Sigmoid colon (tissue), 7 donors: ENCODE results near the gene PTPRT. TPM values are rescaled to one million over a fixed set of nuclear protein-coding genes. Genes with fewer than 3 reads are reported as not detected.

Source experiments
- DNase-seq: peaks from one replicate; pipeline ENCODE4 v3.0.0-alpha.2; 2019
- H3K27ac ChIP-seq, 4 donors: fragments of 200-600 bp; sonication (generic); one replicate each; pipeline ENCODE4 v1.5.1; 2016 to 2019; ENCODE audit warnings: mild to moderate bottlenecking in 1 of 4
- H3K27me3 ChIP-seq, 3 donors: fragments of 200-600 bp; sonication (generic); one replicate each; pipeline ENCODE4 v1.5.1; 2019; ENCODE audit warnings: mild to moderate bottlenecking in 1 of 3
- H3K36me3 ChIP-seq, 4 donors: fragments of 200-600 bp; sonication (generic); one replicate each; pipeline ENCODE4 v1.5.1; 2016 to 2019
- H3K4me1 ChIP-seq, 4 donors: fragments of 200-600 bp; sonication (generic); one replicate each; pipeline ENCODE4 v1.5.1; 2017 to 2019
- H3K4me3 ChIP-seq, 4 donors: fragments of 200-600 bp; sonication (generic); one replicate each; pipeline ENCODE4 v1.5.1; 2017 to 2019; ENCODE audit warnings: mild to moderate bottlenecking in 2 of 4, moderate library complexity in 1 of 4
- H3K9me3 ChIP-seq, 4 donors: fragments of 200-600 bp in 3 of 4; sonication (generic) in 3 of 4; one replicate each; pipeline versions ENCODE4 v1.5.1 to v1.6.1; 2013 to 2019
- EP300 ChIP-seq, 4 donors: sonication (generic); formaldehyde crosslinking; IDR thresholded peaks; one replicate each; pipeline ENCODE4 v1.6.1; 2017; ENCODE audit warnings: antibody characterized with exemption in 4 of 4
- POLR2A ChIP-seq, 2 donors: fragments of 450-650 bp; IDR thresholded peaks; one replicate each; pipeline ENCODE4 v1.6.1; 2016; ENCODE audit warnings: antibody characterized with exemption in 2 of 2, mild to moderate bottlenecking in 2 of 2, moderate library complexity in 2 of 2
- POLR2AphosphoS5 ChIP-seq, 4 donors: sonication (generic); formaldehyde crosslinking; IDR thresholded peaks; one replicate each; pipeline ENCODE4 v1.6.1; 2017; ENCODE audit warnings: antibody characterized with exemption in 4 of 4
- WGBS, 2 donors: extraction: QIAGEN DNeasy Blood & Tissue Kit; methylation state at CpG; one replicate each; pipeline ENCODE4 v1.1.7; 2013; 5-methylcytosine and 5-hydroxymethylcytosine counted together
- intact Hi-C: fragments of 100-400 bp; cut with DNase I; formaldehyde crosslinking; loops from one replicate; pipeline ENCODE4 v1.15.1; 2023
- polyA plus RNA-seq, 3 donors: library from polyadenylated mRNA; stranded (reverse); fragments of 200-250 nt; gene quantifications; one replicate each; pipeline ENCODE4 v1.2.3, GENCODE V29; 2013
- total RNA-seq, 4 donors: library from RNA; depleted of rRNA; stranded (reverse); fragments of >200 nt; gene quantifications; one replicate each; pipeline ENCODE4 v1.1.0, GENCODE V29; 2016
- TF ChIP-seq, protein P1 (sequence below), 4 experiments: fragments of 450-650 bp in 3 of 4; fragments of 200-600 bp in 1 of 4; IDR thresholded peaks; one replicate each; pipeline ENCODE4 v1.5.1; 2016 to 2019; ENCODE audit warnings: antibody characterized with exemption in 4 of 4, mild to moderate bottlenecking in 3 of 4, moderate library complexity in 2 of 4
- donor health status: healthy with polysubstance abuse.
- donor health status: Bipolar disorder and iron deficiency.
- donor health status: healthy.

PTPRT gene
- total and polyA plus RNA-seq, 7 donors = under 0.01 to 0.41 (median 0.12) TPM; not detected in 3

DNA sequence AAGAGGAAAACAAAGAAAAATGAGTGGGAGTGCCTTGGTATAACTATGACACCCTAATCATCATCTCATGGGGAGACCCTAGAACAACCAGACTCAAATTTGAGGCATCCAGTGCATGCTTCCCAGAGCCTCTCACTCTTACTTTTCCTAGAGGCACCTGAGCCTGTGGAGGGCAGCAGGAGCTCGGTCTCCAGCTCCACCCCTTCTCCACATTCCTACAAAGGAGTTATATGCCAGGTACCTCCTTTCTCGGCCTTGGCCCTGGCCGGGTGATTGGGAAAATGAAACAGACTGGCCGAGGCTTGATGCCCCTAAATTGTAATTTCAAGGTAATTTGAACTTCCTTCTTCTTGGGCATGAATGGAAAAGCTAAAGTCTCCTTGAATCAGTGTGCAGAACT lies 810.3 kb downstream of the PTPRT start:
- no peak for DNase-seq
- no peak overlapping the region for H3K4me3 ChIP-seq
- no peaks in the 10 kb centered on the region for H3K9me3 ChIP-seq
- H3K4me1 ChIP-seq = no peaks in the 10 kb centered on the region
- H3K27ac ChIP-seq = no peak overlapping the region
- 27 to 50% methylated on average over 4 of the region's 4 CpGs for WGBS, 2 donors
- intact Hi-C loops = no loop called here
- no peaks in the 10 kb centered on the region for H3K27me3 ChIP-seq
- H3K36me3 ChIP-seq = no peaks in the 10 kb centered on the region
- TF ChIP-seq, protein P1, sequence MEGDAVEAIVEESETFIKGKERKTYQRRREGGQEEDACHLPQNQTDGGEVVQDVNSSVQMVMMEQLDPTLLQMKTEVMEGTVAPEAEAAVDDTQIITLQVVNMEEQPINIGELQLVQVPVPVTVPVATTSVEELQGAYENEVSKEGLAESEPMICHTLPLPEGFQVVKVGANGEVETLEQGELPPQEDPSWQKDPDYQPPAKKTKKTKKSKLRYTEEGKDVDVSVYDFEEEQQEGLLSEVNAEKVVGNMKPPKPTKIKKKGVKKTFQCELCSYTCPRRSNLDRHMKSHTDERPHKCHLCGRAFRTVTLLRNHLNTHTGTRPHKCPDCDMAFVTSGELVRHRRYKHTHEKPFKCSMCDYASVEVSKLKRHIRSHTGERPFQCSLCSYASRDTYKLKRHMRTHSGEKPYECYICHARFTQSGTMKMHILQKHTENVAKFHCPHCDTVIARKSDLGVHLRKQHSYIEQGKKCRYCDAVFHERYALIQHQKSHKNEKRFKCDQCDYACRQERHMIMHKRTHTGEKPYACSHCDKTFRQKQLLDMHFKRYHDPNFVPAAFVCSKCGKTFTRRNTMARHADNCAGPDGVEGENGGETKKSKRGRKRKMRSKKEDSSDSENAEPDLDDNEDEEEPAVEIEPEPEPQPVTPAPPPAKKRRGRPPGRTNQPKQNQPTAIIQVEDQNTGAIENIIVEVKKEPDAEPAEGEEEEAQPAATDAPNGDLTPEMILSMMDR (IDR thresholded peaks at IDR 0.05) = no peak
- TF ChIP-seq EP300 (IDR thresholded peaks at IDR 0.05) (no peak), POLR2AphosphoS5 (IDR thresholded peaks at IDR 0.05) (no peak), POLR2A (IDR thresholded peaks at IDR 0.05) (no peak)

DNA sequence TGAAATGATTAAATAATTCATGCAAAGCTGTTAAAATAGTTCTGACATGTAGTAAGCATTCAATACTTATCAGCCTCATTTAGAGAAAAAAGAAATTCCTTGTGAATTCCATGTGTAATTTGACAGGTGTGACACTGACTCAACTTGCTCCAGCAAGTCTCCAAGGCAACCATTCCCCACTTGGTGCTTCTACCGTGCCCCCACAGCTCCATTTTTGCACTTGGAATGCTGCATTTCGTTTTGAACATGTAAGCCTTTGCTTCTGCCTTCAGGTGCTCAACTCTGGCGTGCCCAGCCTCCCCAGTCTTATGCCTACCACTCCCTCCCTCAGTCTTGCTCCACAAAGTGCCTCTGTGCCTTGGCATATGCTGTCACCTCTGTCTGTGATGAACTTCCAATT lies 810.9 kb downstream of the PTPRT start:
- TF ChIP-seq EP300 (IDR thresholded peaks at IDR 0.05) (no peak), POLR2A (IDR thresholded peaks at IDR 0.05) (no peak), POLR2AphosphoS5 (IDR thresholded peaks at IDR 0.05) (no peak)
- TF ChIP-seq, protein P1 (IDR thresholded peaks at IDR 0.05) = no peak
- intact Hi-C loops = no loop called here

DNA sequence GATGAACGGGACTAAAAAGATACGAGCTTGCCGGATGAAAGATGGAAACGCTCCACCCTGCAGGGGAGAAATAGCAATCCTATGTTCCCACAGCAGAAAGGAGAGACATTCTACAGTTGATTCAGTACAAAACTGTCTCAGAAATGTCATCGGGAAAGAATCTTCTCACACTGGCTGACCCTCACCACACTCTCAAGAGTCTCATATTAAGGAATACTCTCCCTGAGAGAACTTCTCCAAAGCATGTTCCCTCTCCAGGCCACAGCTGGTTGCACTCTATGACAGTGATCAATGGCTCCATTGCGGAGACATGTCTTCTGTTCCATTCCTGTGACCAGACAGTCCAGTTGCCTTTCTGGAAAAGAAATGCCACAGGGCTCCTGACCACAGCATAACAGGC lies 813.6 kb downstream of the PTPRT start:
- intact Hi-C loops = no loop called here
- Histone ChIP-seq H3K4me3 (no peak overlapping the region), H3K4me1 (no peaks in the 10 kb centered on the region), H3K27me3 (no peaks in the 10 kb centered on the region), H3K9me3 (no peaks in the 10 kb centered on the region), H3K27ac (no peak overlapping the region), H3K36me3 (no peaks in the 10 kb centered on the region)
- no peak for TF ChIP-seq EP300 (IDR thresholded peaks at IDR 0.05)
- TF ChIP-seq, protein P1 (IDR thresholded peaks at IDR 0.05) = no peak
- TF ChIP-seq POLR2A (IDR thresholded peaks at IDR 0.05) = no peak
- TF ChIP-seq POLR2AphosphoS5 (IDR thresholded peaks at IDR 0.05) = no peak
- no peak for DNase-seq
- WGBS, 2 donors = 90 to 93% methylated on average over 6 of the region's 6 CpGs

More for the DNA sequence above, 810.9 kb downstream of the PTPRT start:
- DNase-seq = no peak
- H3K4me1 ChIP-seq = no peaks in the 10 kb centered on the region
- H3K36me3 ChIP-seq = no peaks in the 10 kb centered on the region
- no peak overlapping the region for H3K4me3 ChIP-seq
- H3K27ac ChIP-seq = no peak overlapping the region
- H3K9me3 ChIP-seq = no peaks in the 10 kb centered on the region
- no peaks in the 10 kb centered on the region for H3K27me3 ChIP-seq
- WGBS, 2 donors = 32 to 57% methylated on average over 3 of the region's 3 CpGs

DNA sequence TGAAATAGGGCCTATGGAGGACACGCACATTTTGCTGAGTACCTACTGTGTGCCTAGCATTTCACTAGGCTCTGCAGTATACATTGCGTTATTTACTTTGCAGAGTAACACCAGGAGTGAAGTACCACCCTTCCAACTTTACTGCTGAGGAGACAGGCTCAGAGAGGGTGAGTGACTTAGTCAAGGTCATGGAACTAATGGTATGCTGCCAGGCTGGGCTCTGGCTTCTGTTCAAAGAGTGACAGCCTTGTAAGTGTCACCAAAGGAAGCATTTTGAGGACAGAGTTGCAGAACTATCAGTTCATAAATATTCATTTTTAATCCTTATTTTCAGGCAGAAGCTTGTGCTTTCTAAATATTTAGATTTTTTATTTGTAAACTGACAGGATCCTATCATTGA lies 816.7 kb downstream of the PTPRT start:
- H3K4me1 ChIP-seq = no peaks in the 10 kb centered on the region
- no peak overlapping the region for H3K4me3 ChIP-seq
- TF ChIP-seq, protein P1 (IDR thresholded peaks at IDR 0.05) = no peak
- TF ChIP-seq EP300 (IDR thresholded peaks at IDR 0.05) = no peak
- TF ChIP-seq POLR2AphosphoS5 (IDR thresholded peaks at IDR 0.05) = no peak
- TF ChIP-seq POLR2A (IDR thresholded peaks at IDR 0.05) = no peak
- intact Hi-C loops = no loop called here
- H3K27me3 ChIP-seq = no peaks in the 10 kb centered on the region
- no peak overlapping the region for H3K27ac ChIP-seq
- 45 to 76% methylated on average over 2 of the region's 2 CpGs for WGBS, 2 donors
- H3K36me3 ChIP-seq = no peaks in the 10 kb centered on the region
- H3K9me3 ChIP-seq = no peaks in the 10 kb centered on the region
- no peak for DNase-seq

- Histone ChIP-seq H3K27ac (no peak overlapping the region), H3K36me3 (no peaks in the 10 kb centered on the region), H3K4me1 (no peaks in the 10 kb centered on the region), H3K4me3 (no peak overlapping the region), H3K9me3 (no peaks in the 10 kb centered on the region), H3K27me3 (no peaks in the 10 kb centered on the region)
- DNase-seq = no peak
- intact Hi-C loops = no loop called here
- TF ChIP-seq POLR2A (IDR thresholded peaks at IDR 0.05) (no peak), EP300 (IDR thresholded peaks at IDR 0.05) (no peak), POLR2AphosphoS5 (IDR thresholded peaks at IDR 0.05) (no peak)
- TF ChIP-seq, protein P1 (IDR thresholded peaks at IDR 0.05) = no peak
- 60 to 67% methylated on average over 6 of the region's 6 CpGs for WGBS, 2 donors
Measured at GRCh38 chr20:42370075-42370474, 819.6 kb downstream of the PTPRT start.
